ENCODE data around the gene GAS2L3. TPM values are rescaled to one million over a fixed set of nuclear protein-coding genes. Genes with fewer than 3 reads are reported as not detected.

Gene GAS2L3
- total and polyA plus RNA-seq, 2 of the 8 experiments (the other 6 are each of a cell fraction or from before 2014, with no cell fraction given), result 2.1 to 19.3 TPM

DNA sequence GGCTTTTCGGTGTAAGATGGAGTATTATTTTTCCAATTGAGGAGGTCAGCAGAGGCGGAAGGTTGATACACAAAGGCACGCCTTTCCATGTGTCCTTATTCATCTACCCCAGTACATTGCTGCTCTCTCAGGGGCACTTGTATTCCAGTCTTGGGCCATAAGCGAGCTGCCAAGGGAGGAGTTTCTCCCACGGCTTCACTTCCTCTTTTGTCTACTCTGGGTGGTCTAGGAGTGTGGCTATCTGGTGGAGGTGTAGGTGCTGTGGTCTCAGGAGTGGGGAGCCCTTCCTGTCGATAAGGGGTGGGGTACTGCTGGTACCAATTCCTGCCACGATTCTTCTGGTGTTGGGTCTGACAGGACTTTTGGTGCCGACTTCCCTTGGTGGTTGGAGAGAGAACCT, 73.4 kb downstream of the GAS2L3 start (continued):
- TF ChIP-seq ASH2L (IDR thresholded peaks at IDR 0.05; ENCODE audit: low read length) (no peak), CREB1 (IDR thresholded peaks at IDR 0.05) (no peak), RFX5 (IDR thresholded peaks at IDR 0.05; ENCODE audit: borderline replicate concordance, low read depth, low read length) (no peak), JUND (IDR thresholded peaks at IDR 0.05; ENCODE audit: low read length) (no peak), NANOG (IDR thresholded peaks at IDR 0.05; ENCODE audit: insufficient read depth, low read depth, low read length, poor library complexity, severe bottlenecking) (no peak), PHF8 (conservative IDR thresholded peaks at IDR 0.05; ENCODE audit: low read depth, low read length) (no peak), POU5F1 (IDR thresholded peaks at IDR 0.05; ENCODE audit: low read depth, low read length) (no peak)
- TF ChIP-seq, protein P1, sequence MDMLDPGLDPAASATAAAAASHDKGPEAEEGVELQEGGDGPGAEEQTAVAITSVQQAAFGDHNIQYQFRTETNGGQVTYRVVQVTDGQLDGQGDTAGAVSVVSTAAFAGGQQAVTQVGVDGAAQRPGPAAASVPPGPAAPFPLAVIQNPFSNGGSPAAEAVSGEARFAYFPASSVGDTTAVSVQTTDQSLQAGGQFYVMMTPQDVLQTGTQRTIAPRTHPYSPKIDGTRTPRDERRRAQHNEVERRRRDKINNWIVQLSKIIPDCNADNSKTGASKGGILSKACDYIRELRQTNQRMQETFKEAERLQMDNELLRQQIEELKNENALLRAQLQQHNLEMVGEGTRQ (IDR thresholded peaks at IDR 0.05; ENCODE audit: low read length), result no peak
- TF ChIP-seq, protein P2, sequence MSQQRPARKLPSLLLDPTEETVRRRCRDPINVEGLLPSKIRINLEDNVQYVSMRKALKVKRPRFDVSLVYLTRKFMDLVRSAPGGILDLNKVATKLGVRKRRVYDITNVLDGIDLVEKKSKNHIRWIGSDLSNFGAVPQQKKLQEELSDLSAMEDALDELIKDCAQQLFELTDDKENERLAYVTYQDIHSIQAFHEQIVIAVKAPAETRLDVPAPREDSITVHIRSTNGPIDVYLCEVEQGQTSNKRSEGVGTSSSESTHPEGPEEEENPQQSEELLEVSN (IDR thresholded peaks at IDR 0.05), result no peak
